ENCODE measurements around the gene ENTREP1. TPM values are rescaled to one million over a fixed set of nuclear protein-coding genes. Genes with fewer than 3 reads are reported as not detected.

ENTREP1 gene
- total and polyA plus RNA-seq, 2 of the 4 experiments (the other 2 are of a cell fraction), result not detected

- in situ Hi-C loops (cut with MboI; ENCODE audit: low sequenced_read_pairs), result no loop called here
- no peaks in the 10 kb centered on the region for H4K20me1 ChIP-seq (ENCODE audit: insufficient read depth, low read length)
- DNase-seq (no peak), ATAC-seq (ENCODE audit: low read depth) (no peak)
- no peak overlapping the region for H2BK120ac ChIP-seq (ENCODE audit: low read depth, low read length)
- H3K4me3 ChIP-seq (ENCODE audit: insufficient read depth, low read depth, low read length), result no peak overlapping the region
- no peak overlapping the region for H3K14ac ChIP-seq (replicated peaks; ENCODE audit: low read depth, low read length)
- H2BK15ac ChIP-seq (ENCODE audit: low read depth, low read length), result no peak overlapping the region
- no peak overlapping the region for H2AFZ ChIP-seq (replicated peaks; ENCODE audit: low read length, poor library complexity)
- no peak overlapping the region for H3K56ac ChIP-seq (ENCODE audit: extremely low read depth, insufficient read depth, low read length)
- no peak overlapping the region for H2BK20ac ChIP-seq (ENCODE audit: low read depth, low read length)
- no peaks in the 10 kb centered on the region for H3K9me1 ChIP-seq (ENCODE audit: insufficient read depth, low read length)
- POLR2A ChIA-PET (ENCODE audit: unreplicated experiment), result no interaction called here
- no TSS peak for BruUV-seq (replicated peaks)
- no peak overlapping the region for H2AK5ac ChIP-seq (ENCODE audit: low read depth, low read length)
- no peak overlapping the region for H3K27ac ChIP-seq (ENCODE audit: insufficient read depth, low read length)
- no peak overlapping the region for H4K91ac ChIP-seq (ENCODE audit: insufficient read depth, low read depth, low read length)
- H3K4me2 ChIP-seq (ENCODE audit: low read depth, low read length), result no peak overlapping the region
- H3K79me1 ChIP-seq (ENCODE audit: low read depth in 1 of 2, low read length in 2 of 2), result no peaks in the 10 kb centered on the region
- no peak overlapping the region for H3K4ac ChIP-seq (ENCODE audit: low read depth, low read length)
- dilution Hi-C loops (cut with HindIII; ENCODE audit: low sequenced_read_pairs, unreplicated experiment), result no loop called here
- H4K5ac ChIP-seq (ENCODE audit: low read depth, low read length), result no peak overlapping the region
- intact Hi-C loops (cut with micrococcal nuclease), result no loop called here
- CTCF ChIA-PET, result no interaction called here
- H3K27me3 ChIP-seq (ENCODE audit: control insufficient read depth, insufficient read depth, low read length), result peaks cover 21% of the 10 kb centered on the region
- no peak overlapping the region for H3K9ac ChIP-seq (ENCODE audit: low read depth, low read length)
- H2BK5ac ChIP-seq (ENCODE audit: low read depth, low read length, poor library complexity, severe bottlenecking), result no peak overlapping the region
- no peaks in the 10 kb centered on the region for H3K36me3 ChIP-seq (ENCODE audit: control insufficient read depth, insufficient read depth, low read length)
- no peak overlapping the region for H2AK9ac ChIP-seq (replicated peaks; ENCODE audit: low read depth, low read length, poor library complexity)
- H3K18ac ChIP-seq (ENCODE audit: low read depth, low read length), result no peak overlapping the region
- H3K9me3 ChIP-seq (ENCODE audit: control insufficient read depth, insufficient read depth, low read length), result no peaks in the 10 kb centered on the region
- H4K8ac ChIP-seq (ENCODE audit: low read depth in 2 of 2, low read length in 2 of 2), result no peak overlapping the region
- TF ChIP-seq POLR2A (IDR thresholded peaks at IDR 0.05; ENCODE audit: low read depth, low read length), result no peak
- no peak for TF ChIP-seq RFX5 (IDR thresholded peaks at IDR 0.05; ENCODE audit: low read depth, low read length)
- no peak for TF ChIP-seq ELK1 (IDR thresholded peaks at IDR 0.05; ENCODE audit: borderline replicate concordance, low read depth, low read length)
- no peak for TF ChIP-seq CEBPB (IDR thresholded peaks at IDR 0.05; ENCODE audit: low read depth, low read length)
- TF ChIP-seq, protein P1, sequence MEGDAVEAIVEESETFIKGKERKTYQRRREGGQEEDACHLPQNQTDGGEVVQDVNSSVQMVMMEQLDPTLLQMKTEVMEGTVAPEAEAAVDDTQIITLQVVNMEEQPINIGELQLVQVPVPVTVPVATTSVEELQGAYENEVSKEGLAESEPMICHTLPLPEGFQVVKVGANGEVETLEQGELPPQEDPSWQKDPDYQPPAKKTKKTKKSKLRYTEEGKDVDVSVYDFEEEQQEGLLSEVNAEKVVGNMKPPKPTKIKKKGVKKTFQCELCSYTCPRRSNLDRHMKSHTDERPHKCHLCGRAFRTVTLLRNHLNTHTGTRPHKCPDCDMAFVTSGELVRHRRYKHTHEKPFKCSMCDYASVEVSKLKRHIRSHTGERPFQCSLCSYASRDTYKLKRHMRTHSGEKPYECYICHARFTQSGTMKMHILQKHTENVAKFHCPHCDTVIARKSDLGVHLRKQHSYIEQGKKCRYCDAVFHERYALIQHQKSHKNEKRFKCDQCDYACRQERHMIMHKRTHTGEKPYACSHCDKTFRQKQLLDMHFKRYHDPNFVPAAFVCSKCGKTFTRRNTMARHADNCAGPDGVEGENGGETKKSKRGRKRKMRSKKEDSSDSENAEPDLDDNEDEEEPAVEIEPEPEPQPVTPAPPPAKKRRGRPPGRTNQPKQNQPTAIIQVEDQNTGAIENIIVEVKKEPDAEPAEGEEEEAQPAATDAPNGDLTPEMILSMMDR (conservative IDR thresholded peaks at IDR 0.05; ENCODE audit: low read depth, low read length), result no peak
- TF ChIP-seq MAFK (IDR thresholded peaks at IDR 0.05; ENCODE audit: low read depth, low read length), result no peak
- TF ChIP-seq MXI1 (IDR thresholded peaks at IDR 0.05; ENCODE audit: borderline replicate concordance, low read depth, low read length), result no peak
- TF ChIP-seq FOS (IDR thresholded peaks at IDR 0.05; ENCODE audit: low read depth, low read length), result no peak
- TF ChIP-seq NFE2L2 (IDR thresholded peaks at IDR 0.05; ENCODE audit: low read depth, low read length), result no peak
- no peaks in the 10 kb centered on the region for H3K4me1 ChIP-seq (ENCODE audit: control insufficient read depth, insufficient read depth, low read length)
- no CpG with 5 or more reads among the region's 4 CpGs for WGBS, 2 experiments (ENCODE audit: extremely low coverage in 2 of 2, insufficient read length in 1 of 2)
- H3K23ac ChIP-seq (ENCODE audit: low read depth, low read length), result no peak overlapping the region
Measured at GRCh38 chr9:69389437-69389995, 64.5 kb downstream of the ENTREP1 start.

Measured in IMR-90 (cell line).